Panc1 (cell line): ENCODE data around the gene NPTXR.

ENCODE experiments used
- POLR2AphosphoS5 ChIP-seq: IDR thresholded peaks from 2 replicates; pipeline ENCODE4 v1.6.1; 2012; ENCODE audit warnings: mild to moderate bottlenecking, low read depth, low read length, moderate library complexity
- SIN3A ChIP-seq: IDR thresholded peaks from 2 replicates; pipeline ENCODE4 v1.6.1; 2012; ENCODE audit warnings: low read depth, mild to moderate bottlenecking, low read length, moderate library complexity, borderline replicate concordance; ENCODE audit not compliant: insufficient read depth
- TCF7L2 ChIP-seq: IDR thresholded peaks from 2 replicates; pipeline ENCODE4 v1.6.1; 2011; ENCODE audit warnings: mild to moderate bottlenecking, low read depth, low read length, inconsistent platforms
- TF ChIP-seq, protein P1 (sequence below): fragments of 450-650 bp; IDR thresholded peaks from 2 replicates; pipeline ENCODE4 v1.5.1; 2017; ENCODE audit warnings: mild to moderate bottlenecking
- TF ChIP-seq, protein P2 (sequence below), 2 experiments: IDR thresholded peaks; 2 replicates each; pipeline ENCODE4 v1.6.1; 2011 to 2012; ENCODE audit warnings: low read depth in 2 of 2, control low read depth in 1 of 2, low read length in 1 of 2, mild to moderate bottlenecking in 1 of 2, moderate library complexity in 1 of 2; ENCODE audit not compliant: insufficient read depth in 1 of 2

DNA sequence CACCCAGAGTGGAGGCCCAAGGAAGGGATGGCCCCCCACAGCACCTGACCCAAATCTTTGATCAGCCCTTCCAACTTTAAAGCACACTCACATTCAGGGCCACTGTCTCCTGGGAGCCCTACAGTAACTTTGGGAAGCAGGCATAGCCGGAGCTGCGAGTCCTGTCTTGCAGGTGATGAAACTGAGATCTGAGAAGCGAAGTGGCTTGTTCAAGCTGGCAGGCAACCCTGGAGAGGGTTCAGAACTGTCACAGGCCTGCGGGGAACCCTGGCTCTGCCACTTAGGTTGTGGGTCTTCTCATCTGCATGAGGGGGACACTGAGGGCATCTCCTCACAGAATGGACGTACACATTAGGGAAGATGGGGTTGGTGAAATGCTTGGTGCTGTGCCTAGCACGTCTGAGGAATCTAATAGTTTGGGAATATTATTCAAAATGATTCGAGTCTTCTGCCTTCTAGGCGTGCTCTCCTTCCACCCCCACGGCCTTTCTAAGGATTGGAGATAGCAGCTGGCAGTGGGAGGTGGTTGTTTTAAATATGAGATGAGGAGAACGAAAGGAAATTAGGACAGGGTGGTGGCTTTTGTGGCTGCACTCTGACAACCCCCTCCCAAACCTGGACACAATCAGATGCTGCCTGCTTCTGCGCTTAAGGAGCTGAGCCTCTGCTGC, 69.2 kb downstream of the NPTXR start:
- TF ChIP-seq, protein P1, sequence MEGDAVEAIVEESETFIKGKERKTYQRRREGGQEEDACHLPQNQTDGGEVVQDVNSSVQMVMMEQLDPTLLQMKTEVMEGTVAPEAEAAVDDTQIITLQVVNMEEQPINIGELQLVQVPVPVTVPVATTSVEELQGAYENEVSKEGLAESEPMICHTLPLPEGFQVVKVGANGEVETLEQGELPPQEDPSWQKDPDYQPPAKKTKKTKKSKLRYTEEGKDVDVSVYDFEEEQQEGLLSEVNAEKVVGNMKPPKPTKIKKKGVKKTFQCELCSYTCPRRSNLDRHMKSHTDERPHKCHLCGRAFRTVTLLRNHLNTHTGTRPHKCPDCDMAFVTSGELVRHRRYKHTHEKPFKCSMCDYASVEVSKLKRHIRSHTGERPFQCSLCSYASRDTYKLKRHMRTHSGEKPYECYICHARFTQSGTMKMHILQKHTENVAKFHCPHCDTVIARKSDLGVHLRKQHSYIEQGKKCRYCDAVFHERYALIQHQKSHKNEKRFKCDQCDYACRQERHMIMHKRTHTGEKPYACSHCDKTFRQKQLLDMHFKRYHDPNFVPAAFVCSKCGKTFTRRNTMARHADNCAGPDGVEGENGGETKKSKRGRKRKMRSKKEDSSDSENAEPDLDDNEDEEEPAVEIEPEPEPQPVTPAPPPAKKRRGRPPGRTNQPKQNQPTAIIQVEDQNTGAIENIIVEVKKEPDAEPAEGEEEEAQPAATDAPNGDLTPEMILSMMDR: no peak
- TF ChIP-seq POLR2AphosphoS5 (no peak), TCF7L2 (no peak), SIN3A (no peak)
- TF ChIP-seq, protein P2, sequence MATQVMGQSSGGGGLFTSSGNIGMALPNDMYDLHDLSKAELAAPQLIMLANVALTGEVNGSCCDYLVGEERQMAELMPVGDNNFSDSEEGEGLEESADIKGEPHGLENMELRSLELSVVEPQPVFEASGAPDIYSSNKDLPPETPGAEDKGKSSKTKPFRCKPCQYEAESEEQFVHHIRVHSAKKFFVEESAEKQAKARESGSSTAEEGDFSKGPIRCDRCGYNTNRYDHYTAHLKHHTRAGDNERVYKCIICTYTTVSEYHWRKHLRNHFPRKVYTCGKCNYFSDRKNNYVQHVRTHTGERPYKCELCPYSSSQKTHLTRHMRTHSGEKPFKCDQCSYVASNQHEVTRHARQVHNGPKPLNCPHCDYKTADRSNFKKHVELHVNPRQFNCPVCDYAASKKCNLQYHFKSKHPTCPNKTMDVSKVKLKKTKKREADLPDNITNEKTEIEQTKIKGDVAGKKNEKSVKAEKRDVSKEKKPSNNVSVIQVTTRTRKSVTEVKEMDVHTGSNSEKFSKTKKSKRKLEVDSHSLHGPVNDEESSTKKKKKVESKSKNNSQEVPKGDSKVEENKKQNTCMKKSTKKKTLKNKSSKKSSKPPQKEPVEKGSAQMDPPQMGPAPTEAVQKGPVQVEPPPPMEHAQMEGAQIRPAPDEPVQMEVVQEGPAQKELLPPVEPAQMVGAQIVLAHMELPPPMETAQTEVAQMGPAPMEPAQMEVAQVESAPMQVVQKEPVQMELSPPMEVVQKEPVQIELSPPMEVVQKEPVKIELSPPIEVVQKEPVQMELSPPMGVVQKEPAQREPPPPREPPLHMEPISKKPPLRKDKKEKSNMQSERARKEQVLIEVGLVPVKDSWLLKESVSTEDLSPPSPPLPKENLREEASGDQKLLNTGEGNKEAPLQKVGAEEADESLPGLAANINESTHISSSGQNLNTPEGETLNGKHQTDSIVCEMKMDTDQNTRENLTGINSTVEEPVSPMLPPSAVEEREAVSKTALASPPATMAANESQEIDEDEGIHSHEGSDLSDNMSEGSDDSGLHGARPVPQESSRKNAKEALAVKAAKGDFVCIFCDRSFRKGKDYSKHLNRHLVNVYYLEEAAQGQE (IDR thresholded peaks at IDR 0.05; ENCODE audit: insufficient read depth in 1 of 2, low read depth in 2 of 2, low read length in 1 of 2): no peak
